Testis (tissue), 3 donors: ENCODE results near the gene LDLRAD4. TPM values are rescaled to one million over a fixed set of nuclear protein-coding genes. Genes with fewer than 3 reads are reported as not detected.

Source experiments
- DNase-seq: peaks from one replicate; pipeline ENCODE4 v3.0.0-alpha.2; 2019
- H3K27ac ChIP-seq, 2 donors: fragments of 200-600 bp; sonication (generic); one replicate each; pipeline ENCODE4 v1.5.1; 2019
- H3K27me3 ChIP-seq: fragments of 200-600 bp; sonication (generic); one replicate; pipeline ENCODE4 v1.5.1; 2019
- H3K36me3 ChIP-seq: fragments of 200-600 bp; sonication (generic); one replicate; pipeline ENCODE4 v1.5.1; 2017; ENCODE audit warnings: low read depth; ENCODE audit errors: missing control alignments
- H3K4me1 ChIP-seq: fragments of 200-600 bp; sonication (generic); one replicate; pipeline ENCODE4 v1.5.1; 2019
- H3K4me3 ChIP-seq, 2 donors: fragments of 200-600 bp; sonication (generic); one replicate each; pipeline ENCODE4 v1.5.1; 2017 to 2019
- H3K9me3 ChIP-seq: fragments of 200-600 bp; sonication (generic); one replicate; pipeline ENCODE4 v1.5.1; 2017
- CTCF ChIP-seq, 3 experiments: fragments of 450-650 bp in 2 of 3; fragments of 200-600 bp in 1 of 3; sonication (generic) in 1 of 3; IDR thresholded peaks; one replicate each; pipeline ENCODE4 v1.5.1; 2016 to 2019; ENCODE audit warnings: antibody characterized with exemption in 3 of 3, mild to moderate bottlenecking in 2 of 3, moderate library complexity in 1 of 3
- POLR2A ChIP-seq: fragments of 450-650 bp; IDR thresholded peaks from one replicate; pipeline ENCODE4 v1.6.1; 2017; ENCODE audit warnings: antibody characterized with exemption, mild to moderate bottlenecking, moderate library complexity
- WGBS, 2 donors: methylation state at CpG; one replicate each; pipeline ENCODE4 v1.1.5; 2018; 5-methylcytosine and 5-hydroxymethylcytosine counted together
- intact Hi-C: fragments of 100-400 bp; cut with DNase I; formaldehyde crosslinking; loops from one replicate; pipeline ENCODE4 v1.15.1; 2023; ENCODE audit warnings: low total_unique reads
- polyA plus RNA-seq: library from polyadenylated mRNA; stranded (reverse); fragments of 350-450 nt; fragmentation: Illumina TruSeq; extraction: RNeasy Lipid Tissue Mini Kit (QIAGEN cat#74804); gene quantifications from one replicate; pipeline ENCODE4 v1.2.3, GENCODE V29; 2014; ENCODE audit warnings: low read depth, low replicate concordance; ENCODE audit not compliant: insufficient read depth
- total RNA-seq, 2 donors: library from RNA; depleted of rRNA; stranded (reverse); fragments of >200 nt; gene quantifications; one replicate each; pipeline ENCODE4 v1.2.3, GENCODE V29; 2016

LDLRAD4 gene
- total and polyA plus RNA-seq, 3 donors from 2014 or later, result 22.0 to 42.2 (median 25.9) TPM

- Histone ChIP-seq H3K4me3 (no peak overlapping the region), H3K27me3 (no peaks in the 10 kb centered on the region), H3K36me3 (no peaks in the 10 kb centered on the region), H3K27ac (no peak overlapping the region), H3K4me1 (peaks cover 4% of the 10 kb centered on the region), H3K9me3 (no peaks in the 10 kb centered on the region)
- intact Hi-C loops, result no loop called here
- DNase-seq, result no peak
- TF ChIP-seq POLR2A (no peak), CTCF (IDR thresholded peaks at IDR 0.05) (no peak)
- WGBS, 2 donors, result 61 to 69% methylated on average over 3 of the region's 3 CpGs
Measured at GRCh38 chr18:13556502-13556901, 337.9 kb downstream of the LDLRAD4 start.

GRCh38 chr18:13558124-13558523 lies 339.6 kb downstream of the LDLRAD4 start:
- 23 to 43% methylated on average over 5 of the region's 5 CpGs for WGBS, 2 donors
- intact Hi-C loops, result no loop called here
- DNase-seq, result peak; percentile 37
- Histone ChIP-seq H3K36me3 (no peaks in the 10 kb centered on the region), H3K4me3 (no peak overlapping the region), H3K27ac (no peak overlapping the region), H3K9me3 (no peaks in the 10 kb centered on the region), H3K27me3 (no peaks in the 10 kb centered on the region), H3K4me1 (peaks cover 3% of the 10 kb centered on the region)
- TF ChIP-seq CTCF (IDR thresholded peaks at IDR 0.05), result peak in 2 of 3 experiments; percentile 13 to 20
- no peak for TF ChIP-seq POLR2A

- intact Hi-C loops, result no loop called here
- no peak for DNase-seq
- Histone ChIP-seq H3K4me1 (no peaks in the 10 kb centered on the region), H3K9me3 (no peaks in the 10 kb centered on the region), H3K27ac (no peak overlapping the region), H3K36me3 (no peaks in the 10 kb centered on the region), H3K27me3 (no peaks in the 10 kb centered on the region), H3K4me3 (no peak overlapping the region)
- WGBS, 2 donors, result 77 to 79% methylated on average over 6 of the region's 6 CpGs
- no peak for TF ChIP-seq CTCF (IDR thresholded peaks at IDR 0.05)
- TF ChIP-seq POLR2A, result no peak
Measured at GRCh38 chr18:13558790-13559189, 340.2 kb downstream of the LDLRAD4 start.

- H3K9me3 ChIP-seq, result no peaks in the 10 kb centered on the region
- H3K27ac ChIP-seq, result no peak overlapping the region
- WGBS, 2 donors, result 90 to 91% methylated on average over 4 of the region's 4 CpGs
- intact Hi-C loops, result no loop called here
- H3K27me3 ChIP-seq, result no peaks in the 10 kb centered on the region
- H3K4me3 ChIP-seq, result no peak overlapping the region
- no peaks in the 10 kb centered on the region for H3K4me1 ChIP-seq
- DNase-seq, result no peak
- H3K36me3 ChIP-seq, result no peaks in the 10 kb centered on the region
- TF ChIP-seq CTCF (IDR thresholded peaks at IDR 0.05) (no peak), POLR2A (no peak)
Measured at GRCh38 chr18:13559754-13560153, 341.2 kb downstream of the LDLRAD4 start.

- Histone ChIP-seq H3K27ac (no peak overlapping the region), H3K36me3 (no peaks in the 10 kb centered on the region), H3K27me3 (no peaks in the 10 kb centered on the region), H3K9me3 (no peaks in the 10 kb centered on the region), H3K4me1 (no peaks in the 10 kb centered on the region), H3K4me3 (no peak overlapping the region)
- intact Hi-C loops, result no loop called here
- WGBS, 2 donors, result 92% methylated on average over 5 of the region's 5 CpGs
- DNase-seq, result no peak
- TF ChIP-seq POLR2A (no peak), CTCF (IDR thresholded peaks at IDR 0.05) (no peak)
Measured at GRCh38 chr18:13560306-13560705, 341.7 kb downstream of the LDLRAD4 start.
